CD4-positive, alpha-beta T cell treated with Interleukin-6 at 100 ng/mL for 8 hours (primary cell): ENCODE data around the gene OR2S2.
"Not testable (repeated sequence)": the region's sequence is repeated elsewhere in the genome, so short reads cannot be mapped to it uniquely, and the experiment has no call there.

Experiments
- DNase-seq: peaks from one replicate; pipeline ENCODE4 v3.0.0-alpha.2; 2020; ENCODE audit warnings: mixed read lengths, low spot score

Gene OR2S2

GRCh38 chr9:35933550-35934067 lies 24.3 kb downstream of the OR2S2 start:
- no peak for DNase-seq

- no peak for DNase-seq
These were observed 25.2 kb downstream of the OR2S2 start for GRCh38 chr9:35932735-35933134.

GRCh38 chr9:35930989-35931388 lies 27.0 kb downstream of the OR2S2 start:
- DNase-seq = no peak

GRCh38 chr9:35930521-35930920 lies 27.4 kb downstream of the OR2S2 start:
- DNase-seq = no peak

- no peak for DNase-seq
These were observed 28.6 kb downstream of the OR2S2 start for GRCh38 chr9:35929453-35929718.

GRCh38 chr9:35928591-35929452 lies 29.1 kb downstream of the OR2S2 start:
- no peak for DNase-seq

GRCh38 chr9:35923927-35924763 lies 33.8 kb downstream of the OR2S2 start:
- no peak for DNase-seq

GRCh38 chr9:35923598-35923926 lies 34.4 kb downstream of the OR2S2 start:
- no peak for DNase-seq

- no peak for DNase-seq
These were observed 37.8 kb downstream of the OR2S2 start for GRCh38 chr9:35920051-35920620.

GRCh38 chr9:35919212-35920008 lies 38.5 kb downstream of the OR2S2 start:
- DNase-seq = no peak

- no peak for DNase-seq
These were observed 39.2 kb downstream of the OR2S2 start for GRCh38 chr9:35918780-35919179.

- DNase-seq = no peak
These were observed 40.7 kb downstream of the OR2S2 start for GRCh38 chr9:35917261-35917660.

- no peak for DNase-seq
These were observed 42.2 kb downstream of the OR2S2 start for GRCh38 chr9:35915681-35916294.

GRCh38 chr9:35914301-35914807 lies 43.6 kb downstream of the OR2S2 start:
- no peak for DNase-seq

- DNase-seq = not testable (repeated sequence)
These were observed 44.5 kb downstream of the OR2S2 start for GRCh38 chr9:35913429-35913828.

GRCh38 chr9:35912791-35913400 lies 45.1 kb downstream of the OR2S2 start:
- DNase-seq = no peak

- DNase-seq = no peak
These were observed 46.3 kb downstream of the OR2S2 start for GRCh38 chr9:35911690-35912089.

GRCh38 chr9:35910613-35911359 lies 47.2 kb downstream of the OR2S2 start:
- peak; percentile 56 for DNase-seq

- DNase-seq = no peak
These were observed 48.0 kb downstream of the OR2S2 start for GRCh38 chr9:35909687-35910612.
